Neuronal stem cell (in vitro differentiated cells): Measurements from ENCODE around the gene SIM2.
A peak's percentile ranks its signal among the peaks of the same experiment; 100 is the strongest.

Source experiments
- DNase-seq: peaks from one replicate; pipeline ENCODE4 v3.0.0-alpha.2; 2013; ENCODE audit warnings: low spot score
- H2AFZ ChIP-seq: one replicate; pipeline ENCODE4 v1.6.1; 2013; ENCODE audit warnings: mild to moderate bottlenecking, low read length, inconsistent platforms
- H2AK5ac ChIP-seq: 2 replicates; pipeline ENCODE4 v1.6.1; 2013; ENCODE audit warnings: low read depth, mild to moderate bottlenecking, inconsistent platforms, low read length, moderate library complexity, mixed read lengths
- H2BK120ac ChIP-seq: 2 replicates; pipeline ENCODE4 v1.6.1; 2013; ENCODE audit warnings: low read depth, mild to moderate bottlenecking, inconsistent platforms, low read length, moderate library complexity, mixed read lengths
- H2BK12ac ChIP-seq: one replicate; pipeline ENCODE4 v1.6.1; 2013; ENCODE audit warnings: low read length, inconsistent platforms
- H2BK15ac ChIP-seq: 2 replicates; pipeline ENCODE4 v1.6.1; 2013; ENCODE audit warnings: mild to moderate bottlenecking, low read length, inconsistent platforms, mixed read lengths
- H2BK5ac ChIP-seq: one replicate; pipeline ENCODE4 v1.6.1; 2013; ENCODE audit warnings: inconsistent platforms, mild to moderate bottlenecking, low read length, moderate library complexity
- H3K14ac ChIP-seq: one replicate; pipeline ENCODE4 v1.6.1; 2013; ENCODE audit warnings: low read length, inconsistent platforms
- H3K18ac ChIP-seq: 2 replicates; pipeline ENCODE4 v1.6.1; 2013; ENCODE audit warnings: low read length, inconsistent platforms
- H3K23ac ChIP-seq: 2 replicates; pipeline ENCODE4 v1.6.1; 2013; ENCODE audit warnings: low read depth, mild to moderate bottlenecking, mixed read lengths, low read length, inconsistent platforms; ENCODE audit not compliant: poor library complexity
- H3K27ac ChIP-seq: replicated peaks from 3 replicates; pipeline ENCODE4 v1.5.1; 2013; ENCODE audit warnings: low read length, inconsistent platforms
- H3K27me3 ChIP-seq, 3 experiments: 2 replicates each; pipeline ENCODE4 v1.6.1; 2013; ENCODE audit warnings: low read length in 3 of 3, mild to moderate bottlenecking in 2 of 3, inconsistent platforms in 1 of 3, low read depth in 1 of 3, mixed read lengths in 1 of 3, moderate library complexity in 1 of 3; ENCODE audit not compliant: control insufficient read depth in 3 of 3, insufficient read depth in 3 of 3
- H3K36me3 ChIP-seq, 2 donors: replicated peaks in 1 of 2; 2 replicates each; pipeline ENCODE4 v1.6.1; 2013; ENCODE audit warnings: low read length in 2 of 2; ENCODE audit not compliant: control insufficient read depth in 2 of 2, insufficient read depth in 2 of 2
- H3K4ac ChIP-seq: 2 replicates; pipeline ENCODE4 v1.6.1; 2013; ENCODE audit warnings: inconsistent platforms, mild to moderate bottlenecking, low read length, moderate library complexity
- H3K4me1 ChIP-seq, 2 donors: 1 replicate in 1 of 2; 2 replicates in 1 of 2; pipeline ENCODE4 v1.6.1; 2013; ENCODE audit warnings: low read length in 2 of 2, low read depth in 1 of 2; ENCODE audit not compliant: control insufficient read depth in 2 of 2, insufficient read depth in 1 of 2
- H3K4me2 ChIP-seq: one replicate; pipeline ENCODE4 v1.6.1; 2013; ENCODE audit warnings: mild to moderate bottlenecking, low read length, inconsistent platforms; ENCODE audit not compliant: insufficient read depth, poor library complexity, severe bottlenecking
- H3K4me3 ChIP-seq, 2 donors: 2 replicates each; pipeline ENCODE4 v1.5.1; 2013; ENCODE audit warnings: low read length in 2 of 2, mild to moderate bottlenecking in 2 of 2, inconsistent platforms in 1 of 2, moderate library complexity in 1 of 2
- H3K79me1 ChIP-seq: one replicate; pipeline ENCODE4 v1.6.1; 2013; ENCODE audit warnings: low read depth, mild to moderate bottlenecking, inconsistent platforms, low read length, moderate library complexity
- H3K9ac ChIP-seq: one replicate; pipeline ENCODE4 v1.6.1; 2013; ENCODE audit warnings: mild to moderate bottlenecking, low read depth, low read length, inconsistent platforms; ENCODE audit not compliant: poor library complexity
- H3K9me3 ChIP-seq, 2 donors: replicated peaks in 1 of 2; 2 replicates each; pipeline versions ENCODE3 to v1.6.1; 2013; ENCODE audit warnings: low read length in 2 of 2, mild to moderate bottlenecking in 2 of 2, inconsistent platforms in 1 of 2, low read depth in 1 of 2, mixed read lengths in 1 of 2, moderate library complexity in 1 of 2; ENCODE audit not compliant: control insufficient read depth in 2 of 2, insufficient read depth in 1 of 2
- H4K8ac ChIP-seq: one replicate; pipeline ENCODE4 v1.6.1; 2013; ENCODE audit warnings: low read depth, mild to moderate bottlenecking, inconsistent platforms, low read length, moderate library complexity
- H4K91ac ChIP-seq: one replicate; pipeline ENCODE4 v1.6.1; 2013; ENCODE audit warnings: low read length, low read depth, mild to moderate bottlenecking, inconsistent platforms; ENCODE audit not compliant: poor library complexity
- WGBS, 2 donors: extraction: QIAGEN DNeasy Blood & Tissue Kit; methylation state at CpG; one replicate each; pipeline ENCODE4 v1.1.7; 2013; ENCODE audit warnings: missing lambda C conversion rate in 2 of 2, mixed read lengths in 1 of 2; ENCODE audit not compliant: insufficient read length in 2 of 2, insufficient replicate concordance in 1 of 2; ENCODE audit errors: extremely low coverage in 2 of 2; 5-methylcytosine and 5-hydroxymethylcytosine counted together

The SIM2 gene

GRCh38 chr21:36699546-36700294, 805 bp downstream of the SIM2 start:
- Histone ChIP-seq H4K8ac (no peak overlapping the region), H2BK5ac (peak overlapping the region; percentile 15), H3K4ac (no peak overlapping the region), H3K23ac (peak overlapping the region; percentile 90), H3K27me3 (peaks cover 93 to 99% (median 98%) of the 10 kb centered on the region in 3 experiments), H3K79me1 (peaks cover 2% of the 10 kb centered on the region), H2AK5ac (peak overlapping the region; percentile 73), H3K4me2 (peak overlapping the region; percentile 82), H3K9me3 (peaks cover 3% of the 10 kb centered on the region in 2 donors), H3K4me3 (peak overlapping the region; percentile 24 to 41), H3K27ac (no peak overlapping the region), H2BK12ac (peak overlapping the region; percentile 8), H4K91ac (no peak overlapping the region), H2AFZ (peak overlapping the region; percentile 92), H3K4me1 (peaks cover 6 to 25% of the 10 kb centered on the region in 2 donors), H2BK120ac (no peak overlapping the region), H3K14ac (peak overlapping the region; percentile 17), H3K36me3 (no peaks in the 10 kb centered on the region), H2BK15ac (peak overlapping the region; percentile 96), H3K9ac (peak overlapping the region; percentile 79), H3K18ac (peak overlapping the region; percentile 86)
- WGBS, 2 donors = no CpG with 5 or more reads among the region's 67 CpGs
- no peak for DNase-seq

GRCh38 chr21:36700295-36700970, 1.5 kb downstream of the SIM2 start:
- peak overlapping the region; percentile 73 for H2AK5ac ChIP-seq
- WGBS, 2 donors = 100% methylated on average over 1 of the region's 30 CpGs; no CpG with 5 or more reads in 1 of the 2 donors
- H2AFZ ChIP-seq = peak overlapping the region; percentile 92
- H3K9ac ChIP-seq = no peak overlapping the region
- no peak overlapping the region for H4K91ac ChIP-seq
- H3K4me2 ChIP-seq = peak overlapping the region; percentile 68
- no peak overlapping the region for H3K27ac ChIP-seq
- no peak overlapping the region for H3K4ac ChIP-seq
- H3K18ac ChIP-seq = peak overlapping the region; percentile 88
- H3K14ac ChIP-seq = no peak overlapping the region
- H2BK12ac ChIP-seq = no peak overlapping the region
- peaks cover 93 to 99% (median 98%) of the 10 kb centered on the region in 3 experiments for H3K27me3 ChIP-seq
- H4K8ac ChIP-seq = no peak overlapping the region
- peaks cover 2% of the 10 kb centered on the region for H3K79me1 ChIP-seq
- no peaks in the 10 kb centered on the region for H3K36me3 ChIP-seq
- peak overlapping the region in 1 of 2 donors; percentile 25 for H3K4me3 ChIP-seq
- H3K23ac ChIP-seq = no peak overlapping the region
- peaks cover 3% of the 10 kb centered on the region in 2 donors for H3K9me3 ChIP-seq
- no peak overlapping the region for H2BK120ac ChIP-seq
- H3K4me1 ChIP-seq = peaks cover 8 to 25% of the 10 kb centered on the region in 2 donors
- H2BK15ac ChIP-seq = no peak overlapping the region
- no peak for DNase-seq
- no peak overlapping the region for H2BK5ac ChIP-seq

GRCh38 chr21:36700971-36701755, 2.2 kb downstream of the SIM2 start:
- no peak overlapping the region for H3K23ac ChIP-seq
- H3K27ac ChIP-seq = no peak overlapping the region
- H2BK5ac ChIP-seq = no peak overlapping the region
- H4K91ac ChIP-seq = no peak overlapping the region
- H2AK5ac ChIP-seq = peak overlapping the region; percentile 73
- peak overlapping the region; percentile 25 to 36 for H3K4me3 ChIP-seq
- no peak overlapping the region for H2BK120ac ChIP-seq
- peaks cover 93 to 99% (median 98%) of the 10 kb centered on the region in 3 experiments for H3K27me3 ChIP-seq
- H3K4ac ChIP-seq = no peak overlapping the region
- peak overlapping the region; percentile 92 for H2AFZ ChIP-seq
- H4K8ac ChIP-seq = no peak overlapping the region
- no peak overlapping the region for H3K14ac ChIP-seq
- DNase-seq = peak; percentile 54
- no peak overlapping the region for H3K9ac ChIP-seq
- peak overlapping the region; percentile 88 for H3K18ac ChIP-seq
- H3K4me2 ChIP-seq = peak overlapping the region; percentile 68
- no peak overlapping the region for H2BK12ac ChIP-seq
- H3K9me3 ChIP-seq = peaks cover 3% of the 10 kb centered on the region in 2 donors
- no peak overlapping the region for H2BK15ac ChIP-seq
- no CpG with 5 or more reads among the region's 65 CpGs for WGBS, 2 donors
- no peaks in the 10 kb centered on the region for H3K36me3 ChIP-seq
- H3K4me1 ChIP-seq = peaks cover 8 to 25% of the 10 kb centered on the region in 2 donors
- H3K79me1 ChIP-seq = peaks cover 3% of the 10 kb centered on the region
